ENCODE measurements around the gene NCEH1. TPM values are rescaled to one million over a fixed set of nuclear protein-coding genes. Genes with fewer than 3 reads are reported as not detected.

NCEH1 gene
- total and polyA plus RNA-seq, 10 of the 15 experiments (the other 5 are each of a cell fraction or from before 2014, with no cell fraction given): 1.8 to 8.1 (median 4.5) TPM

GRCh38 chr3:172591125-172591605 lies 119.7 kb downstream of the NCEH1 start:
- TF ChIP-seq E2F4 (IDR thresholded peaks at IDR 0.05; ENCODE audit: low read depth, low read length): no peak
- no peak for TF ChIP-seq ELK1 (IDR thresholded peaks at IDR 0.05; ENCODE audit: low read depth, low read length)
- no peak for TF ChIP-seq BCL11A (IDR thresholded peaks at IDR 0.05; ENCODE audit: low read depth, low read length)
- TF ChIP-seq RAD51 (IDR thresholded peaks at IDR 0.05): 0 out of 2 replicates have a peak, but pooled peaks have one; percentile 13
- no peak for TF ChIP-seq DPF2 (IDR thresholded peaks at IDR 0.05)
- TF ChIP-seq SIN3A (IDR thresholded peaks at IDR 0.05; ENCODE audit: low read depth, low read length): no peak
- TF ChIP-seq SMAD5 (IDR thresholded peaks at IDR 0.05; ENCODE audit: low read depth): no peak
- BruUV-seq (replicated peaks): no TSS peak
- Histone ChIP-seq H3K27ac (ENCODE audit: control insufficient read depth, insufficient read depth) (peak overlapping the region; percentile 70; the same call in 1 of the 2 replicates), H4K20me1 (ENCODE audit: control insufficient read depth, insufficient read depth) (no peaks in the 10 kb centered on the region), H3K4me3 (no peak overlapping the region), H3K79me2 (ENCODE audit: control insufficient read depth, insufficient read depth, low read length) (no peaks in the 10 kb centered on the region), H3K9ac (ENCODE audit: control insufficient read depth, insufficient read depth, low read length) (no peak overlapping the region), H3K27me3 (replicated peaks in 1 of 2; ENCODE audit: control insufficient read depth in 2 of 2, insufficient read depth in 2 of 2, low read length in 1 of 2) (no peaks in the 10 kb centered on the region), H2AFZ (ENCODE audit: control insufficient read depth, low read depth, low read length) (no peak overlapping the region), H3K36me3 (ENCODE audit: control insufficient read depth in 2 of 2, insufficient read depth in 2 of 2, low read length in 1 of 2) (no peaks in the 10 kb centered on the region), H3K4me1 (ENCODE audit: control insufficient read depth, insufficient read depth, low read length) (peaks cover 29% of the 10 kb centered on the region), H3K4me2 (ENCODE audit: control insufficient read depth, insufficient read depth) (no peak overlapping the region), H3K9me3 (replicated peaks; ENCODE audit: control insufficient read depth, insufficient read depth, low read length) (peaks cover 14% of the 10 kb centered on the region)
- ChIA-PET RAD21 (ENCODE audit: unreplicated experiment) (interaction anchor here (0.6 to 1.6 kb wide), 5 partner anchors 10 to 78 kb away, joined by 3 to 5 read pairs (median 3); no protein-coding TSS in a partner anchor), SMC1A (ENCODE audit: uncharacterized antibody, unreplicated experiment) (interaction anchor here (0.6 to 8.1 kb wide), 4 partner anchors 10 to 121 kb away, joined by 3 to 78 read pairs (median 4); no protein-coding TSS in a partner anchor), POLR2A (interaction anchor here (1.2 kb wide), 1 partner anchor 10 kb away, joined by 4 read pairs; no protein-coding TSS in a partner anchor), CTCF (interaction anchor here (0.6 to 2.1 kb wide), 3 partner anchors 9 to 752 kb away, joined by 3 to 7 read pairs (median 3); no protein-coding TSS in a partner anchor)
- intact Hi-C loops (cut with micrococcal nuclease; ENCODE audit: unreplicated experiment): no loop called here
- WGBS (ENCODE audit: insufficient coverage, insufficient replicate concordance, low lambda C conversion rate, missing lambda C conversion rate): 82% methylated on average over 4 of the region's 4 CpGs
- DNase-seq (ENCODE audit: low read depth, low spot score) (no peak), FAIRE-seq (no peak), ATAC-seq (no peak)
- in situ Hi-C loops (cut with MboI): no loop called here
